ENCODE results near the gene GLIS1.

The GLIS1 gene

DNA sequence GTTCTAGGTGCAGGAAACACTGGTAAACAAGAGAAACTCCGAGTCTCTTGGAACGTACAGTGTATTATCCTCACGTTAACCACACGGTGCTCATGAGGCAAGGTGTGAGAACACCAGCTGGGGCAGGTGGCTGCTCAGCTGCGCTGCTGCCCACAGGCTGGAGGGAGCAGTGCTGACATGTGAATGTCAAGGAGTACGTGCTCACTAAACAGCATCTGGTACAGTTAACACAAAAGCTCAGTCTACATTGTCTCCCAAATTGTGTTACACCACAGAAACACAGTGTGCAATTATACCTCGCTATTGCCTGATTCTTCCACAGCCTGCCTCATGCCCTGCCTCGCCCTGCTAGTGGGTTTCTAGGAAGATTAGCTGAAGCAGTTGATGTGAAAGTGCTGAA, 138.4 kb downstream of the GLIS1 start:
- Histone ChIP-seq H3K27me3 (replicated peaks) (no peaks in the 10 kb centered on the region), H3K27ac (no peak overlapping the region), H3K36me3 (replicated peaks) (peaks cover 2% of the 10 kb centered on the region), H3K4me3 (ENCODE audit: low read depth, low read length) (no peak overlapping the region)
- DNase-seq, result no peak
- in situ Hi-C loops (cut with HindIII; ENCODE audit: low pct_ligation_motif_present, low sequenced_read_pairs), result no loop called here
- TF ChIP-seq CTCF (IDR thresholded peaks at IDR 0.05; ENCODE audit: low read depth, low read length, missing control alignments), result no peak

- in situ Hi-C loops (cut with HindIII; ENCODE audit: low pct_ligation_motif_present, low sequenced_read_pairs), result no loop called here
- no peaks in the 10 kb centered on the region for H3K27me3 ChIP-seq (replicated peaks)
- TF ChIP-seq CTCF (IDR thresholded peaks at IDR 0.05; ENCODE audit: low read depth, low read length, missing control alignments), result no peak
- DNase-seq, result no peak
- H3K27ac ChIP-seq, result no peak overlapping the region
- H3K4me3 ChIP-seq (ENCODE audit: low read depth, low read length), result no peak overlapping the region
- peaks cover 3% of the 10 kb centered on the region for H3K36me3 ChIP-seq (replicated peaks)
Measured at GRCh38 chr1:53600001-53600400, 139.0 kb downstream of the GLIS1 start.

DNA sequence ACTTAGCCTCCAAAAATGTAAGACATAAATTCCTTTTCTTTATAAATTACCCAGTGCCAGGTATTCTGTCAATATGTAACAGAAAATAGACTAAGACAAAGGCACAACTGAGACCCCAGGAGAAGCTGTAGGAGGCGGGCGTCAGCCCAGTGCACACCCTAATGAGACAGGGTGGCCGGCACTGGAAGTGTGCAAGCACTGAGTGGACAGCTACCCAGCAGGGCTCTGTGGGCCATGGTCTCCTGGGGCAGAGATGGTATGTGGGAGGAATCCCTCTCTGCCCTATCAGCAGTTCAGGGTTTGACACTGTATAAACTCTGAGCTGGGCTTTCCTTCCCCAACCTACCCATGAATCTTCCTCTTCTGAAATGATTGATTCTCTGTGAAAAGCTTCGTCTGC, 139.5 kb downstream of the GLIS1 start:
- Histone ChIP-seq H3K4me3 (ENCODE audit: low read depth, low read length) (no peak overlapping the region), H3K27ac (no peak overlapping the region), H3K36me3 (replicated peaks) (peaks cover 8% of the 10 kb centered on the region), H3K27me3 (replicated peaks) (no peaks in the 10 kb centered on the region)
- no peak for TF ChIP-seq CTCF (IDR thresholded peaks at IDR 0.05; ENCODE audit: low read depth, low read length, missing control alignments)
- in situ Hi-C loops (cut with HindIII; ENCODE audit: low pct_ligation_motif_present, low sequenced_read_pairs), result no loop called here
- DNase-seq, result no peak

- in situ Hi-C loops (cut with HindIII; ENCODE audit: low pct_ligation_motif_present, low sequenced_read_pairs), result no loop called here
- TF ChIP-seq CTCF (IDR thresholded peaks at IDR 0.05; ENCODE audit: low read depth, low read length, missing control alignments), result no peak
- H3K27me3 ChIP-seq (replicated peaks), result no peaks in the 10 kb centered on the region
- DNase-seq, result no peak
- no peak overlapping the region for H3K4me3 ChIP-seq (ENCODE audit: low read depth, low read length)
- H3K36me3 ChIP-seq (replicated peaks), result peaks cover 13% of the 10 kb centered on the region
- H3K27ac ChIP-seq, result no peak overlapping the region
Measured at GRCh38 chr1:53598966-53599365, 140.0 kb downstream of the GLIS1 start.

- in situ Hi-C loops (cut with HindIII; ENCODE audit: low pct_ligation_motif_present, low sequenced_read_pairs), result no loop called here
- Histone ChIP-seq H3K27ac (no peak overlapping the region), H3K36me3 (replicated peaks) (peaks cover 20% of the 10 kb centered on the region), H3K27me3 (replicated peaks) (no peaks in the 10 kb centered on the region), H3K4me3 (ENCODE audit: low read depth, low read length) (no peak overlapping the region)
- DNase-seq, result no peak
- no peak for TF ChIP-seq CTCF (IDR thresholded peaks at IDR 0.05; ENCODE audit: low read depth, low read length, missing control alignments)
Measured at GRCh38 chr1:53595906-53596305, 143.1 kb downstream of the GLIS1 start.

DNA sequence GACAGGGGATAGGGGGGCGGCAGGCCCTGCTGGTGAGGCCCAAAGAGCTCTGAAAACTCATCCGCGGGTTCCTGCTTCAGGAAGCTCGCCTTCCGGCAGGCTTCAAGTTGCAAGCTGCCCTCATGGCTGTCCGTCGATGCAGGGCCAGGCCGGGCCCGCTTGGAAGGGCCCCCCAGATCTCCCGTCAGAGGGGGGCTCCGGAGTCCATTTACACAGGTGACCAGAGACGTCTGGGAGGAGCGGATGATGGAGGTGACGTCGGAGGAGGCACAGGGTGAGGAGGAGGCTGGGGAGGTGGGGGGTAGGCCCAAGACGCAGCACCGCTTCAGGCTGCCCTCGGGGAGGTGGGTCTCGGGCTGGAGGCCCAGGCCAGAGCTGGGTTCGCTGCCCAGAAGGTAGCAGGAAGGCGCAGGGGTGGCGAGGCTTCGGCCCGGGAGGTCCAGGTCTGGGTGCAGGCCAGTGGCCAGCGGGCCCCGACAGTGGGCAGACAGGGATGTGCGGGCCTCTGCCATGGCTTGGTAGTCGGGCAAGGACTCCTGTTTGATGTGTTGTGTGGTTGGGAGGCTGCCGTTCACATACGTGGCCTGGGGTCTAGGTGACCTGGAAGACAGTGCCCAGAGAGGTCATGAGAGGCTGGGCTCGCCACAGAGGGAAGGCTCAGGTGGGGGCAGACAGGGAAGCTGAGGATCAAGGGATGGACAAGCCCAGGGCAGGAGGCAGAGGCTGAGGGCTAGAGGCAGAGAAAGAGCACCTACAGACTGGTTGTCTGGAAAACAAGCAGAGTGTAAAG, 144.4 kb downstream of the GLIS1 start:
- no peak overlapping the region for H3K4me3 ChIP-seq (ENCODE audit: low read depth, low read length)
- no peak overlapping the region for H3K27ac ChIP-seq
- peaks cover 27% of the 10 kb centered on the region for H3K36me3 ChIP-seq (replicated peaks)
- DNase-seq, result no peak
- TF ChIP-seq CTCF (IDR thresholded peaks at IDR 0.05; ENCODE audit: low read depth, low read length, missing control alignments), result no peak
- in situ Hi-C loops (cut with HindIII; ENCODE audit: low pct_ligation_motif_present, low sequenced_read_pairs), result no loop called here
- no peaks in the 10 kb centered on the region for H3K27me3 ChIP-seq (replicated peaks)
